ENCODE results near the gene ANKRD22.
A peak's percentile ranks its signal among the peaks of the same experiment; 100 is the strongest.

Gene ANKRD22

DNA sequence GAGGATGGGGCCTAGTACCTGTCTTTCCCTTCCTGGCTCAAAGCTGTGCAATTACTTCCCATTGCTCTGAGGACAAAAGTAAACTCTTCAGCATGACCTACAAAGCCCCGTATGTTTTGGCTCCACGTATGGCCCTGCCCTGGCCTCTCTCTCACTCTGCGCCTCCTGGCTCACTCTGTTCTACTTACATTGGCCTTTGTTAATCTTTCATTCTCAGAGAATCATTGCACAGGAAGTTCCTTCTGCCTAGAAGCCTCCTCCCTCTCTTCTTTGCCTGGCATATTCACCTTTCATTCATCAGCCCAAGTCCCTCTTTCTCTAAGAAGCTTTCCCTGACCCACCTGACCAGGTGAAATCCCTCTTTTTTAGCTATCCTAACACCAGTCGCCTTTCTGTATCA lies 25.3 kb downstream of the ANKRD22 start:
- in situ Hi-C loops (cut with HindIII; ENCODE audit: low pct_unique_long_range_greater_than_20kb, low sequenced_read_pairs), result no loop called here
- DNase-seq (ENCODE audit: low read depth in 1 of 2, low spot score in 1 of 2), result no peak
- TF ChIP-seq JUND (IDR thresholded peaks at IDR 0.05; ENCODE audit: low read depth), result no peak

DNA sequence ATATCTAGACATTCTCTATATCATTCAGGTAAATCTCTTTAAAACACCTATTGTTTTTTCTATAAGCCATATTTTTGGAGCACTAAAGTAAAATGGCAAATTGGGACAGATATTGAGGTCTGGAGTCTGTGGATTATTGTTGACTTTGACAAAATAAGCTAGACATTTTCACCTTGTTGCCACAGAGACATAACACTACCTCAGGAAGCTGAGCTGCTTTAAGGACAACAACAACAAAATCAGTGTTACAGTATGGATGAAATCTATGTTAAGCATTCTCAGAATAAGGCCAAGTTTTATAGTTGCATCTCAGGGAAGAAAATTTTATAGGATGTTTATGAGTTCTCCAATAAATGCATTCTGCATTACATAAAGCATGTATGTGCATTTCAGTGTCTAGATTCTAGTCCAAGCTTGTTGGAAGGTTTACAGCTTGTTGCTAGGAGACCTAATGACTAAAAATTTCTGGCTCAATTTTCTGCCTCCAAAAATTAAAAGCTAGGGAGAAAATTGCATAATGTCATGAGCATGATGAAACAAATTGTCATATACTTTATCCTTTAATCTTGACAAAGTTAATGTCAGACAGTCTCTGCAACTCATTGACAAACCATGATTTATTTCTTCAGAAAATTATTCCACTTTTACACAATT lies 30.8 kb downstream of the ANKRD22 start:
- DNase-seq (ENCODE audit: low read depth in 1 of 2, low spot score in 1 of 2), result no peak
- TF ChIP-seq JUND (IDR thresholded peaks at IDR 0.05; ENCODE audit: low read depth), result no peak
- in situ Hi-C loops (cut with HindIII; ENCODE audit: low pct_unique_long_range_greater_than_20kb, low sequenced_read_pairs), result no loop called here

DNA sequence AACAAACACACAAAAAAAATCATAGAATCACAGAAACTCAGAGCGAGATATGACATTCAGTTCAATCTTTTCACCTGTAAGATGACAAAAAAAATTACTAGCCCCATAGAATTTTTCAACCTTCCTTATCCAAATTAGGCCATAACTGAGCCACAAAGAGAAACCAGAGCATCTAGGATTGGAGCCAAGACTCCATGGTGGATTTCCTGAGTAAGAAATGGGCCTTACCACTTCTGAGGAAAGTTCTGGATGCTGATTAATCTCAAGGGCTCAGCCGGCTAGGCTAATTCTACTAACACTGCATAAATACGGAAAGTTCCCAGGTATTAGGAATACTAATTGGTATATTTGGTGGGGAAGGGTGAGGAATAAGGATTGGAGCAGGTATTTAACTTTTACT lies 32.4 kb downstream of the ANKRD22 start:
- no peak for TF ChIP-seq JUND (IDR thresholded peaks at IDR 0.05; ENCODE audit: low read depth)
- DNase-seq (ENCODE audit: low read depth in 1 of 2, low spot score in 1 of 2), result no peak
- in situ Hi-C loops (cut with HindIII; ENCODE audit: low pct_unique_long_range_greater_than_20kb, low sequenced_read_pairs), result no loop called here

DNA sequence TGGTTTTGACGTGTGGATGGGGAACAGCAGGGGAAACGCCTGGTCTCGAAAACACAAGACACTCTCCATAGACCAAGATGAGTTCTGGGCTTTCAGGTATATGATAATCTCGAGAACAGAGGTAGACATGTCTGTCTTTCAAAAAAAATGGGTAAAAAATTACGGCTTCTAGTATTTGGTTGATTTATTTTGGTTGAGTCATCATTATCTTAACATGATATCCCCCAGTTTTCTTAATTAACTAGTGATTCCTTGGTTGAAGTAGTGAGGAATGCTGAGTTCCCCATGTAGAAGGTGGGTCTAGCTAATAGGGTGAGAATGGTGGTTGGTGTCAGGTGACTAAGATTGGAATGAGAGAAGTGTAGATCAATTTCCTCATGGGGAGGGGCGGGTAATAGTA lies 38.4 kb downstream of the ANKRD22 start:
- no peak for DNase-seq (ENCODE audit: low read depth in 1 of 2, low spot score in 1 of 2)
- no peak for TF ChIP-seq JUND (IDR thresholded peaks at IDR 0.05; ENCODE audit: low read depth)
- in situ Hi-C loops (cut with HindIII; ENCODE audit: low pct_unique_long_range_greater_than_20kb, low sequenced_read_pairs), result no loop called here

DNA sequence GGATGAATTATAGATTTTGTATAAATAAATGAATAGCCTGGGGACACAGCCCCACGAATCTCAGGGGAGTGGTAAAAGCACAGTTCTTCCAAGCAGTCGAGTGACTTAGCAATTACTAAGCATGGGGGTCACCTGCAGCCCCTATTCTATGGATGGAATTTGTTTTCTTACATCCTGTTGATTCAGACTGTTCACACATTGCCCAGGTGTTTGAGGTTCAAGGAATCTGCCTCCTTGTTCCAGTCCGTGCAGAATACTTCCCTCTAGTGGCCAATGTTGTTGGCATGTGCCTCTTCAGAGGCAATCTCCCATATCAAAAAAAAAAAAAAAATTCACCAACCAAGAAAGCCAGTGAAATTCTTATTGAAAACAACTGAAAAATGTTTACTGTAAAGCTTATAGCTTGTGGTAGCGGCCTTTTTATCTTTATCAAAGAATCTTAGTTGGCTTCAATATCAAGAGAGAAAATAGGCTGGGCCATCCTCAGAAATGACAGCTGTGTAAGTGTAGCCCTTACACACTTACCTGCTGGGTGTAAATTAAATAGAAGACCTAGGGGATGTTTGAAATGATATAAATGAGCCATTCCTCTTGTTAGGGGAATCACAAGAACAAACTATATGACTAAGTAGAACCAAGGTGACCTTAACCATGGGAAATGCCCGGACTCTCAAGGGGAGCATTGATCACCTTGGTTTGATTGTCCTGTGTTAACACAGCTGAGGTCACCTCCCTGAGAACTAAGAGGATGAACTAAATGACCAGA lies 41.3 kb downstream of the ANKRD22 start:
- in situ Hi-C loops (cut with HindIII; ENCODE audit: low pct_unique_long_range_greater_than_20kb, low sequenced_read_pairs), result no loop called here
- peak; percentile 43 to 83 for DNase-seq (ENCODE audit: low read depth in 1 of 2, low spot score in 1 of 2)
- TF ChIP-seq JUND (IDR thresholded peaks at IDR 0.05; ENCODE audit: low read depth), result no peak

DNA sequence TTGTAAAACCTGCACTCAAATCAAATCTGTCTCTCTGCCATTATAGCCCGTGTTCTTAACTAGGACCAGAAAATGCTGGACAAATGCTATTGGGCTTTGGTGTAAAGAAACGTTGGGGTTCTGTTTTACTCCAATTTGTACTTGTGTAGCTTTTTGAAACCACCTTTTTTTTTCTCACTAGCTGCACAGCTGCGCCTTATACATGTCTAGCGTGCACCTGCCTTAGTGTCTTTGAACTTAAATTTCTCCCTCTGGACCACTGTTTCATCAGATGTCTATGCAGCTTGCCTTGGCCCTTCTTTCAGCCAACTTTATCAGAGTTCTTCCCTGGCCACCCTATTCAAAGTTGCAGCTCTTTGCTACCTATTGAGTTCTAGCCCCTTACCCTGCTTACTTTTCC lies 42.0 kb downstream of the ANKRD22 start:
- DNase-seq (ENCODE audit: low read depth in 1 of 2, low spot score in 1 of 2), result no peak
- no peak for TF ChIP-seq JUND (IDR thresholded peaks at IDR 0.05; ENCODE audit: low read depth)
- in situ Hi-C loops (cut with HindIII; ENCODE audit: low pct_unique_long_range_greater_than_20kb, low sequenced_read_pairs), result no loop called here

DNA sequence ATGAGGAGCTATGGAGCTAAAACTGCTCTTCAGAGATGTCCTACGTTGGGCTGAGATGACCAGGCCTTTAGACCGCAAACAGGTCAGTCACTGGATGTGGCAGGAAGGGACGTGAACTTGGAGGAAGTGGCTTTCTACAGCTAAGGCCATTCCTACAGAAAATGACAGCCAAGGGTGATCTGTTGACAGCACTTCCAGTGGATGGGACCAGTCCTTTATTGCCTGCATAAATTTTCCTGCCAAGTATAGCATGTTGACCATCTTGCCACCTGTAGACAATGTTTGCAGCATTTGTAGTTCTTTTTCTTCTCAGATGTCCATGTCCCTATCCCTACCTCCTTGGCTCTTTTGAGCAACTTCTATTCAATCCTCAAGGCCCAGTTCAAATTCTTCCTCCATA lies 45.7 kb downstream of the ANKRD22 start:
- no peak for DNase-seq (ENCODE audit: low read depth in 1 of 2, low spot score in 1 of 2)
- in situ Hi-C loops (cut with HindIII; ENCODE audit: low pct_unique_long_range_greater_than_20kb, low sequenced_read_pairs), result no loop called here
- no peak for TF ChIP-seq JUND (IDR thresholded peaks at IDR 0.05; ENCODE audit: low read depth)

DNA sequence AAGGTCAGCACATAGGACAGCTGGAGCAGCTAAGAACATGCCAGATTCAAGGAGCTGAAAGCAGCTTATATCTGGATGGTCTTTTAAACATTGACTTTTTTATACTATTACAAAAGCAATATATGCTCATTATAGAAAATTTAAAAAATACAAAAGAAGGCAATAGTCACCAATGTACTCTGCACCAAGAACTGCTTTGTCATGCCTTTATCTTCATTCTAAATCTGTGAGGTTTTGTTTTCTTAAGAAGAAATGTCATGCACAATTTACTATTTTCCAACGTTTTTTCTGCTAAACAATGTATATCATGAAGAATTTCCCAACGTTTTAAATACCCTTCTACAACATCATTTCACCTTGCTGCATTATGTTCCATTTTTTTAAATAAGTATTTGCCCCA lies 46.3 kb downstream of the ANKRD22 start:
- no peak for TF ChIP-seq JUND (IDR thresholded peaks at IDR 0.05; ENCODE audit: low read depth)
- in situ Hi-C loops (cut with HindIII; ENCODE audit: low pct_unique_long_range_greater_than_20kb, low sequenced_read_pairs), result no loop called here
- DNase-seq (ENCODE audit: low read depth in 1 of 2, low spot score in 1 of 2), result no peak

DNA sequence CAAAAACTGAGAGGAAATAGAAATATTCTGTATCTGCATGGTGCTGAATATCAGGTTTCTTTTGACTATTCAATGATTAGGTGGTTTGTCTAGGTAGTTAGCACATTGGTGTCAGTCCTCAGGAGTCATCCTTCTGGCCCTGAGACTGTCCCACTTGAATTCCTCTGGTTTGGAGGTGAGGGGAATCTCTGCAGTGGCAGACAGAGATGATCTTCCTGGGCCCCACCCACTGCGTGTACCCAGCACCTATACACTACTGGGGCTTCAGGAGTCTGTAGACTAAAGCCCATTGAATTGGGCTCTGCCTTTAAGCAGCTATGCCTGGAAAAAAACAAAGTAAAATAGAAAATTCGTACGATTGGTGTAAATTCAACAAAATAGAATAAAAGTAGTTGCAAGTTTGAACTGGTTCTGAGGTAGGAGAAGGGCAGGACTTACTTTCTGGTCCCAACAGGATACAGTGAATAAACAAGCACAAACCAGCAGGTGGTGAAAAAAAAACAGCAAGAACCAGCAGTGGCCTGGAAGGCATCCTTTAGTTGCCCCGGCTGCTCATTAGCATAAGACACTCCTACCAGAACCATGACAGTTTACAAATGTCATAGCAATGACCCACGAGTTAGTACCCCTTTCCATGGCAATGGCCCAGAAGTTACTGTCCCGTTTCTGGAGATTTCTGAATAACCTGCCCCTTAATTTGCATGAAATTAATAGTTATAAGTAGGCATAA lies 47.4 kb downstream of the ANKRD22 start:
- no peak for TF ChIP-seq JUND (IDR thresholded peaks at IDR 0.05; ENCODE audit: low read depth)
- peak in 1 of 2 experiments; percentile 34 for DNase-seq (ENCODE audit: low read depth in 1 of 2, low spot score in 1 of 2)
- in situ Hi-C loops (cut with HindIII; ENCODE audit: low pct_unique_long_range_greater_than_20kb, low sequenced_read_pairs), result no loop called here

DNA sequence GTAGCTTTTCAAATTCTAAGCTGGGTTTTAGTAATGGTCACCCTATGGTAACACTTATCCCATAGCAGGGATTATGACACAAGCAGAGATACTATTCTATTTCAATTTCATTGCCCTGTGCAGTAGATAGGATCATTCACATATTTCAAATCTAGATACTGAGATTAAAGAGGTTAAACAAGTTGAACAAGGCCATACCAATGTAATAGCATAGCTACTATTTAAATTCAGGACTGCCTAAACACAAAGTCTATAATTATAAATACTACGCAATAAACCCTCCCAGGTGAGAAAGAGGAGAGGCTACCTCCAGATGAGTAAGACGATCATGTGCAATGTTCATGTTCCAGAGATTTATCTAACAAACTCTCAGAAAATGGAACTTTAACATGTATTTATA lies 48.0 kb downstream of the ANKRD22 start:
- in situ Hi-C loops (cut with HindIII; ENCODE audit: low pct_unique_long_range_greater_than_20kb, low sequenced_read_pairs), result no loop called here
- DNase-seq (ENCODE audit: low read depth in 1 of 2, low spot score in 1 of 2), result no peak

DNA sequence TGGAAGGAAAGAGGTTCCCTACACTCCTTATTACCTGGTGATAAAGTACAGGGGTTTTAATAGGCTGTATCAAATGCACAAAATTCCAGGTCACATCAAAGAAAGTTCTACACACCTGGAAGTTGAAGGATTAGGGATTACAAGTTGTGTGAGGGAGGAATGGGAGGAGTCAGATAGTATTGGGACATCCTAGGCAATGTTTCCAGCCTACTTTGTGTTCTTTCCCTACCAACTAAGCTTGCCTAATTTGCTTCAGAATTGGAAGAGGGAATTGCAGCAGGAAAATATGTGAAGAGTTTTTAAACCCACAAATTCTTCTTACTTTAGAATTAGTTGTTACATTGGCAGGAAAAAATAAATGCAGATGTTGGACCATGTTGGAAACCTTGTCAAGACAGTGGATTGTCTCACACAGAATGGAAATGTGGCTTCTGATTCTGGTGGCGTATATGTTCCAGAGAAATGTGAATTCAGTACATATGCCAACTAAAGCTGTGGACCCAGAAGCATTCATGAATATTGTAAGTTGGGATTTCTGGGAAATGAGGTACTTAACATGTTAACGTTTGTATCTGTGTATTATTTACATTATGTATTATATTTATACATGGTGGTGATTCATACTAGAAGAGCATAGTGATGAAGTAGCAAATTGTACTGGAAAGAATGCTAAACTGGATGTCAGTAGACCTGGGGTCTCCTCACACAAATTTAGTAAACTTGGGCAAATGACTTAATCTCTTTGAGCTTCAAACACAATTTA lies 48.9 kb downstream of the ANKRD22 start, which contains the start of gene LIPM:
TSS of gene LIPM (plus strand) at position 208 of the 763 bp plus-strand sequence. CDS start at position 375, 167 bp downstream.
- in situ Hi-C loops (cut with HindIII; ENCODE audit: low pct_unique_long_range_greater_than_20kb, low sequenced_read_pairs), result no loop called here
- DNase-seq (ENCODE audit: low read depth in 1 of 2, low spot score in 1 of 2), result no peak
- no peak for TF ChIP-seq JUND (IDR thresholded peaks at IDR 0.05; ENCODE audit: low read depth)

More for the DNA sequence above, 48.0 kb downstream of the ANKRD22 start:
- no peak for TF ChIP-seq JUND (IDR thresholded peaks at IDR 0.05; ENCODE audit: low read depth)
